A549 (cell line): ENCODE data around the gene ADAMTS2. TPM values are rescaled to one million over a fixed set of nuclear protein-coding genes. Genes with fewer than 3 reads are reported as not detected.

Source experiments
- ATAC-seq, 2 experiments: fragments of 200-7000 bp in 1 of 2; fragments of >200 bp in 1 of 2; cut with Nextera tagmentation in 1 of 2; cut with Tn5 transposase in 1 of 2; 3 replicates each; pipeline versions ENCODE4 v1.8.0 to v1.9.1; 2018 to 2020; ENCODE audit warnings: mild to moderate bottlenecking in 1 of 2, moderate library complexity in 1 of 2
- CTCF ChIA-PET: fragments of 300-600 bp; sonication (Branson Sonifier 250); formaldehyde crosslinking; extraction: SDS; loops from one replicate; lab custom pipeline; 2021; ENCODE audit warnings: antibody characterized with exemption, inconsistent platforms; lab: Yijun Ruan, JAX
- POLR2A ChIA-PET: fragments of 350-600 bp; formaldehyde crosslinking; extraction: SDS; loops from one replicate; lab custom pipeline; 2021; ENCODE audit warnings: antibody characterized with exemption, inconsistent platforms; lab: Yijun Ruan, JAX
- DNase-seq, 2 experiments: peaks; one replicate each; pipeline versions ENCODE4 v3.0.0 to v3.0.0-alpha.2; 2011 to 2016; ENCODE audit warnings: low read depth in 1 of 2, low spot score in 1 of 2
- FAIRE-seq: peaks from 2 replicates; lab custom pipeline; 2011; peaks lifted over from hg19 to GRCh38; lab: Jason Lieb, UNC
- H3K27ac ChIP-seq, 2 experiments: fragments of >200 bp; sonication (Bioruptor Twin); formaldehyde crosslinking; 3 replicates each; pipeline ENCODE4 v1.5.1; 2016 to 2017
- H3K4me1 ChIP-seq: fragments of >200 bp; sonication (Bioruptor Twin); formaldehyde crosslinking; 3 replicates; pipeline ENCODE4 v1.6.1; 2016
- H3K4me2 ChIP-seq: fragments of >200 bp; sonication (Bioruptor Twin); formaldehyde crosslinking; 3 replicates; pipeline ENCODE4 v1.6.1; 2016
- H3K4me3 ChIP-seq: fragments of >200 bp; sonication (Bioruptor Twin); formaldehyde crosslinking; 3 replicates; pipeline ENCODE4 v1.5.1; 2016
- H3K9me3 ChIP-seq: fragments of >200 bp; sonication (Bioruptor Twin); formaldehyde crosslinking; 3 replicates; pipeline ENCODE4 v1.6.1; 2016
- ATOH8 ChIP-seq: fragments of 250-450 bp; sonication (Bioruptor Pico); IDR thresholded peaks from 2 replicates; pipeline ENCODE4 v1.5.0; 2020; ENCODE audit warnings: low read depth, mild to moderate bottlenecking, moderate library complexity
- BHLHE40 ChIP-seq: IDR thresholded peaks from 2 replicates; pipeline ENCODE4 v1.6.1; 2012; ENCODE audit warnings: low read depth, low read length, inconsistent platforms
- CBX2 ChIP-seq: fragments of 200-600 bp; sonication (generic); IDR thresholded peaks from 2 replicates; pipeline ENCODE4 v1.6.1; 2016; ENCODE audit warnings: low read depth, mild to moderate bottlenecking, borderline replicate concordance
- CEBPB ChIP-seq, 2 experiments: fragments of >200 bp in 1 of 2; sonication (Bioruptor Twin) in 1 of 2; formaldehyde crosslinking in 1 of 2; IDR thresholded peaks; 2 replicates each; pipeline ENCODE4 v1.6.1; 2012 to 2016
- CHD4 ChIP-seq: fragments of 200-600 bp; sonication (generic); IDR thresholded peaks from 2 replicates; pipeline ENCODE4 v1.6.1; 2016; ENCODE audit warnings: antibody characterized with exemption, mild to moderate bottlenecking, borderline replicate concordance
- E2F6 ChIP-seq: IDR thresholded peaks from 2 replicates; pipeline ENCODE4 v1.6.1; 2012; ENCODE audit warnings: low read depth, borderline replicate concordance
- EHF ChIP-seq: fragments of 250-450 bp; sonication (Bioruptor Pico); IDR thresholded peaks from 2 replicates; pipeline ENCODE4 v1.5.0; 2020; ENCODE audit warnings: mild to moderate bottlenecking
- EHMT2 ChIP-seq: fragments of 200-600 bp; sonication (generic); IDR thresholded peaks from 2 replicates; pipeline ENCODE4 v1.6.1; 2016; ENCODE audit warnings: antibody characterized with exemption, low read depth, mild to moderate bottlenecking, moderate library complexity
- FOSB ChIP-seq: fragments of 250-450 bp; sonication (Bioruptor Pico); IDR thresholded peaks from 2 replicates; pipeline ENCODE4 v1.5.0; 2020; ENCODE audit warnings: mild to moderate bottlenecking, moderate library complexity
- FOSL2 ChIP-seq, 2 experiments: fragments of 450-650 bp in 1 of 2; fragments of >200 bp in 1 of 2; sonication (Bioruptor Twin) in 1 of 2; formaldehyde crosslinking; IDR thresholded peaks; 2 replicates each; pipeline versions ENCODE4 v1.5.0 to v1.6.1; 2016 to 2020; ENCODE audit warnings: mild to moderate bottlenecking in 1 of 2, moderate library complexity in 1 of 2
- GATA3 ChIP-seq: IDR thresholded peaks from 2 replicates; pipeline ENCODE4 v1.6.1; 2012; ENCODE audit warnings: borderline replicate concordance
- HDAC2 ChIP-seq: fragments of 200-600 bp; sonication (generic); IDR thresholded peaks from 2 replicates; pipeline ENCODE4 v1.6.1; 2016
- HOXB13 ChIP-seq: fragments of 250-450 bp; sonication (Bioruptor Pico); IDR thresholded peaks from 2 replicates; pipeline ENCODE4 v1.5.0; 2020; ENCODE audit warnings: low read depth, mild to moderate bottlenecking, moderate library complexity
- JUN ChIP-seq, 2 experiments: fragments of >200 bp; sonication (Bioruptor Twin); formaldehyde crosslinking; IDR thresholded peaks; 2 replicates in 1 of 2; 3 replicates in 1 of 2; pipeline ENCODE4 v1.6.1; 2016 to 2017
- MAFK ChIP-seq: fragments of 450-650 bp; IDR thresholded peaks from 2 replicates; pipeline ENCODE4 v1.6.1; 2014; ENCODE audit not compliant: partially characterized antibody
- MAZ ChIP-seq: fragments of 150-350 bp; IDR thresholded peaks from 2 replicates; pipeline ENCODE4 v1.6.1; 2014; ENCODE audit warnings: antibody characterized with exemption, low read depth, low read length, borderline replicate concordance
- NFE2L2 ChIP-seq: fragments of 150-350 bp; conservative IDR thresholded peaks from 2 replicates; pipeline ENCODE4 v1.6.1; 2014; ENCODE audit warnings: low read length
- NPAS2 ChIP-seq: fragments of 250-450 bp; sonication (Bioruptor Pico); IDR thresholded peaks from 2 replicates; pipeline ENCODE4 v1.8.0; 2022; ENCODE audit warnings: mild to moderate bottlenecking, moderate library complexity, borderline replicate concordance
- NR3C1 ChIP-seq: fragments of >200 bp; sonication (Bioruptor Twin); formaldehyde crosslinking; IDR thresholded peaks from 3 replicates; pipeline ENCODE4 v1.6.1; 2017
- POLR2A ChIP-seq: IDR thresholded peaks from 2 replicates; pipeline ENCODE4 v1.6.1; 2012; ENCODE audit warnings: mild to moderate bottlenecking, low read length
- RAD21 ChIP-seq, 2 experiments: fragments of >200 bp in 1 of 2; sonication (Bioruptor Twin) in 1 of 2; formaldehyde crosslinking in 1 of 2; IDR thresholded peaks in 1 of 2; conservative IDR thresholded peaks in 1 of 2; 2 replicates in 1 of 2; 3 replicates in 1 of 2; pipeline ENCODE4 v1.6.1; 2012 to 2018; ENCODE audit warnings: inconsistent platforms in 1 of 2
- RARB ChIP-seq: fragments of 250-450 bp; sonication (Bioruptor Pico); IDR thresholded peaks from 2 replicates; pipeline ENCODE4 v1.8.0; 2021; ENCODE audit warnings: mild to moderate bottlenecking, moderate library complexity
- RCOR1 ChIP-seq: fragments of 150-350 bp; IDR thresholded peaks from 2 replicates; pipeline ENCODE4 v1.6.1; 2014; ENCODE audit warnings: antibody characterized with exemption, low read length, low read depth
- RFX5 ChIP-seq: fragments of 450-650 bp; IDR thresholded peaks from 2 replicates; pipeline ENCODE4 v1.7.1; 2014; ENCODE audit warnings: antibody characterized with exemption, mild to moderate bottlenecking, moderate library complexity
- SREBF2 ChIP-seq: fragments of 450-650 bp; IDR thresholded peaks from 2 replicates; pipeline ENCODE4 v1.6.1; 2014; ENCODE audit warnings: mild to moderate bottlenecking, moderate library complexity
- ZFP36 ChIP-seq: fragments of 450-650 bp; IDR thresholded peaks from 2 replicates; pipeline ENCODE4 v1.6.1; 2014; ENCODE audit warnings: borderline replicate concordance; ENCODE audit not compliant: partially characterized antibody
- ZSCAN20 ChIP-seq: fragments of 250-450 bp; sonication (Bioruptor Pico); IDR thresholded peaks from 2 replicates; pipeline ENCODE4 v1.8.0; 2022; ENCODE audit warnings: mild to moderate bottlenecking, moderate library complexity
- WGBS: methylation state at CpG from one replicate; pipeline ENCODE4 v1.1.6; 2017; ENCODE audit errors: missing lambda C conversion rate; 5-methylcytosine and 5-hydroxymethylcytosine counted together
- polyA plus RNA-seq, 4 experiments: library from polyadenylated mRNA; depleted of rRNA in 3 of 4; stranded (reverse); fragments of >200 nt; fragmentation: RNase III in 1 of 4; extraction: RNeasy Plus Mini Kit Qiagen cat#74134 plus additional on column Dnase treatment in 1 of 4; gene quantifications; 2 replicates in 3 of 4; 3 replicates in 1 of 4; pipeline ENCODE4 v1.2.3, GENCODE V29; 2011 to 2017
- TF ChIP-seq, protein P1 (sequence below): IDR thresholded peaks from 2 replicates; pipeline ENCODE4 v1.6.1; 2012
- TF ChIP-seq, protein P2 (sequence below): fragments of >200 bp; sonication (Bioruptor Twin); formaldehyde crosslinking; IDR thresholded peaks from 2 replicates; pipeline ENCODE4 v1.6.1; 2016
- TF ChIP-seq, protein P3 (sequence below): fragments of 450-650 bp; IDR thresholded peaks from 2 replicates; pipeline ENCODE4 v1.6.1; 2014; ENCODE audit warnings: antibody characterized with exemption
- TF ChIP-seq, protein P4 (sequence below): fragments of >200 bp; sonication (Bioruptor Twin); formaldehyde crosslinking; IDR thresholded peaks from 3 replicates; pipeline ENCODE4 v1.6.1; 2016
- TF ChIP-seq, protein P5 (sequence below): fragments of 150-350 bp; IDR thresholded peaks from 2 replicates; pipeline ENCODE4 v1.6.1; 2014; ENCODE audit warnings: low read depth, mild to moderate bottlenecking, low read length

The ADAMTS2 gene
- polyA plus RNA-seq, 2 of the 4 experiments (the other 2 are of a cell fraction), result not detected

GRCh38 chr5:179131321-179131835 lies 213.9 kb downstream of the ADAMTS2 start:
- ATAC-seq, result no peak
- Histone ChIP-seq H3K4me1 (no peaks in the 10 kb centered on the region), H3K27ac (no peak overlapping the region), H3K4me3 (no peak overlapping the region), H3K9me3 (peaks cover 22% of the 10 kb centered on the region; the same call in 1 of the 3 replicates), H3K4me2 (no peak overlapping the region)
- 3% methylated on average over 10 of the region's 10 CpGs for WGBS
- no peak for DNase-seq
- ChIA-PET POLR2A (no interaction called here), CTCF (no interaction called here)
- TF ChIP-seq, protein P1, sequence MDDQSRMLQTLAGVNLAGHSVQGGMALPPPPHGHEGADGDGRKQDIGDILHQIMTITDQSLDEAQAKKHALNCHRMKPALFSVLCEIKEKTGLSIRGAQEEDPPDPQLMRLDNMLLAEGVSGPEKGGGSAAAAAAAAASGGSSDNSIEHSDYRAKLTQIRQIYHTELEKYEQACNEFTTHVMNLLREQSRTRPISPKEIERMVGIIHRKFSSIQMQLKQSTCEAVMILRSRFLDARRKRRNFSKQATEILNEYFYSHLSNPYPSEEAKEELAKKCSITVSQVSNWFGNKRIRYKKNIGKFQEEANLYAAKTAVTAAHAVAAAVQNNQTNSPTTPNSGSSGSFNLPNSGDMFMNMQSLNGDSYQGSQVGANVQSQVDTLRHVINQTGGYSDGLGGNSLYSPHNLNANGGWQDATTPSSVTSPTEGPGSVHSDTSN, result no peak
- TF ChIP-seq RFX5, result no peak
- TF ChIP-seq CBX2, result no peak
- no peak for TF ChIP-seq MAFK
- no peak for TF ChIP-seq CEBPB (IDR thresholded peaks at IDR 0.05)
- TF ChIP-seq ZFP36, result no peak
- TF ChIP-seq ZSCAN20 (CRISPR knock-in tag), result no peak
- TF ChIP-seq, protein P2, sequence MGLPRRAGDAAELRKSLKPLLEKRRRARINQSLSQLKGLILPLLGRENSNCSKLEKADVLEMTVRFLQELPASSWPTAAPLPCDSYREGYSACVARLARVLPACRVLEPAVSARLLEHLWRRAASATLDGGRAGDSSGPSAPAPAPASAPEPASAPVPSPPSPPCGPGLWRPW, result no peak
- TF ChIP-seq, protein P3, sequence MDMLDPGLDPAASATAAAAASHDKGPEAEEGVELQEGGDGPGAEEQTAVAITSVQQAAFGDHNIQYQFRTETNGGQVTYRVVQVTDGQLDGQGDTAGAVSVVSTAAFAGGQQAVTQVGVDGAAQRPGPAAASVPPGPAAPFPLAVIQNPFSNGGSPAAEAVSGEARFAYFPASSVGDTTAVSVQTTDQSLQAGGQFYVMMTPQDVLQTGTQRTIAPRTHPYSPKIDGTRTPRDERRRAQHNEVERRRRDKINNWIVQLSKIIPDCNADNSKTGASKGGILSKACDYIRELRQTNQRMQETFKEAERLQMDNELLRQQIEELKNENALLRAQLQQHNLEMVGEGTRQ, result no peak
- TF ChIP-seq E2F6, result no peak
- TF ChIP-seq SREBF2, result no peak
- no peak for TF ChIP-seq CHD4
- no peak for TF ChIP-seq RAD21 (conservative IDR thresholded peaks at IDR 0.05 in 1 of 2, IDR thresholded peaks at IDR 0.05 in 1 of 2)
- no peak for TF ChIP-seq GATA3
- no peak for TF ChIP-seq BHLHE40
- TF ChIP-seq NPAS2 (CRISPR knock-in tag), result no peak
- TF ChIP-seq FOSL2 (IDR thresholded peaks at IDR 0.05), result no peak
- TF ChIP-seq FOSL2 (CRISPR knock-in tag; IDR thresholded peaks at IDR 0.05), result no peak
- TF ChIP-seq NFE2L2, result no peak
- no peak for TF ChIP-seq FOSB
- FAIRE-seq, result no peak

- 20% methylated on average over 6 of the region's 14 CpGs for WGBS
- no peak overlapping the region for H3K4me2 ChIP-seq
- ChIA-PET CTCF (no interaction called here), POLR2A (no interaction called here)
- no peaks in the 10 kb centered on the region for H3K4me1 ChIP-seq
- TF ChIP-seq RAD21 (conservative IDR thresholded peaks at IDR 0.05 in 1 of 2, IDR thresholded peaks at IDR 0.05 in 1 of 2) (no peak), RCOR1 (no peak), HDAC2 (no peak), E2F6 (no peak), RFX5 (no peak), HOXB13 (CRISPR knock-in tag) (no peak), RARB (CRISPR knock-in tag) (no peak), EHMT2 (no peak), MAZ (no peak), JUN (IDR thresholded peaks at IDR 0.05) (no peak), NR3C1 (no peak), FOSL2 (IDR thresholded peaks at IDR 0.05) (no peak), FOSL2 (CRISPR knock-in tag; IDR thresholded peaks at IDR 0.05) (no peak), POLR2A (no peak), ATOH8 (CRISPR knock-in tag) (no peak), CHD4 (no peak), EHF (CRISPR knock-in tag) (no peak)
- TF ChIP-seq, protein P4, sequence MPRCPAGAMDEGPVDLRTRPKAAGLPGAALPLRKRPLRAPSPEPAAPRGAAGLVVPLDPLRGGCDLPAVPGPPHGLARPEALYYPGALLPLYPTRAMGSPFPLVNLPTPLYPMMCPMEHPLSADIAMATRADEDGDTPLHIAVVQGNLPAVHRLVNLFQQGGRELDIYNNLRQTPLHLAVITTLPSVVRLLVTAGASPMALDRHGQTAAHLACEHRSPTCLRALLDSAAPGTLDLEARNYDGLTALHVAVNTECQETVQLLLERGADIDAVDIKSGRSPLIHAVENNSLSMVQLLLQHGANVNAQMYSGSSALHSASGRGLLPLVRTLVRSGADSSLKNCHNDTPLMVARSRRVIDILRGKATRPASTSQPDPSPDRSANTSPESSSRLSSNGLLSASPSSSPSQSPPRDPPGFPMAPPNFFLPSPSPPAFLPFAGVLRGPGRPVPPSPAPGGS, result no peak
- TF ChIP-seq, protein P5, sequence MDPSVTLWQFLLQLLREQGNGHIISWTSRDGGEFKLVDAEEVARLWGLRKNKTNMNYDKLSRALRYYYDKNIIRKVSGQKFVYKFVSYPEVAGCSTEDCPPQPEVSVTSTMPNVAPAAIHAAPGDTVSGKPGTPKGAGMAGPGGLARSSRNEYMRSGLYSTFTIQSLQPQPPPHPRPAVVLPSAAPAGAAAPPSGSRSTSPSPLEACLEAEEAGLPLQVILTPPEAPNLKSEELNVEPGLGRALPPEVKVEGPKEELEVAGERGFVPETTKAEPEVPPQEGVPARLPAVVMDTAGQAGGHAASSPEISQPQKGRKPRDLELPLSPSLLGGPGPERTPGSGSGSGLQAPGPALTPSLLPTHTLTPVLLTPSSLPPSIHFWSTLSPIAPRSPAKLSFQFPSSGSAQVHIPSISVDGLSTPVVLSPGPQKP, result no peak
- TF ChIP-seq, all 56 proteins: peak for 0
- no peak overlapping the region for H3K27ac ChIP-seq
- H3K4me3 ChIP-seq, result no peak overlapping the region
- FAIRE-seq, result no peak
- no peak for DNase-seq
- peaks cover 21% of the 10 kb centered on the region; the same call in 2 of the 3 replicates for H3K9me3 ChIP-seq
- no peak for ATAC-seq
Measured at GRCh38 chr5:179130101-179130681, 215.1 kb downstream of the ADAMTS2 start.
